ENCODE measurements around the gene CORO1C.
"Not testable (repeated sequence)": the region's sequence is repeated elsewhere in the genome, so short reads cannot be mapped to it uniquely, and the experiment has no call there.

Gene CORO1C

DNA sequence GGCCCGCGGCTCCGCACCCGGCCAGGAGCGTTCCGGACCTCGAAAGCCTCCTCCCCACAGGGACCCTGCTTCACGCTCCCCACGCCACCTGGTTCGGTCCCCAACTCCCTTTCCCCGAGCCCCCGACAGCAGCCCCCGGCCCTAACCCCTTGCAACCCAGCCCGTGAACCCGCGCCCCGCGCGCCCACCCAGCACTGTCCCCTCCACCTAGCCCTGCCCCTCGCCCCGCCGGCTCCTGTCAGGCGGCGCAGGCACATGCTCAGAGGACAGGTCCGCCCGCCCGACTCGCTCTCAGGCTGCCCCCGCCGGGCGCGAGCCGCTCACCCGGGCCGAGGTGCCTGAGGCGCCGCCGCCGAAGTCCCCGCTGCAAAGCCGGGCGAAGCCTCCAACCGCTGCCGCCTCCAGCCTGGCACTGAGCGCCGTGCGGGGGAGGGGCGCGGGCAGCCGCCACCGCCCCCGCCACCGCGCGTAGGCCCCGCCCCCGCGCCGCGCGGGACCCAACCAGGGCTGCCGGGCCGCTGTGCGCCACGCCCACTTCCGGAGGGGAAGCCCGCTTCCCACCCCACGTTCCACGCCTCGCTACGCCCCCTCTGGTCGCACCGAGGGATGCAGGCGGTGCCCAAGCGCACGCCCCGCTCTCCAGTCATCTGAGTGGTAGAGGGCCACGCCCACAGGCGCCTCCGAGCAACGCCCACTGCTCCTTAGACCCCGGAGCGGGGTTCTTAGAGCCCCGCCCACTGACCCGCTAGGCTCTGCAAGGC, at the start of gene CORO1C:
TSS of gene CORO1C (minus strand) at position 414 of the 761 bp plus-strand sequence. CDS start 30,200 bp downstream, outside the sequence.
- peak; percentile 65 for DNase-seq (ENCODE audit: low read depth)

DNA sequence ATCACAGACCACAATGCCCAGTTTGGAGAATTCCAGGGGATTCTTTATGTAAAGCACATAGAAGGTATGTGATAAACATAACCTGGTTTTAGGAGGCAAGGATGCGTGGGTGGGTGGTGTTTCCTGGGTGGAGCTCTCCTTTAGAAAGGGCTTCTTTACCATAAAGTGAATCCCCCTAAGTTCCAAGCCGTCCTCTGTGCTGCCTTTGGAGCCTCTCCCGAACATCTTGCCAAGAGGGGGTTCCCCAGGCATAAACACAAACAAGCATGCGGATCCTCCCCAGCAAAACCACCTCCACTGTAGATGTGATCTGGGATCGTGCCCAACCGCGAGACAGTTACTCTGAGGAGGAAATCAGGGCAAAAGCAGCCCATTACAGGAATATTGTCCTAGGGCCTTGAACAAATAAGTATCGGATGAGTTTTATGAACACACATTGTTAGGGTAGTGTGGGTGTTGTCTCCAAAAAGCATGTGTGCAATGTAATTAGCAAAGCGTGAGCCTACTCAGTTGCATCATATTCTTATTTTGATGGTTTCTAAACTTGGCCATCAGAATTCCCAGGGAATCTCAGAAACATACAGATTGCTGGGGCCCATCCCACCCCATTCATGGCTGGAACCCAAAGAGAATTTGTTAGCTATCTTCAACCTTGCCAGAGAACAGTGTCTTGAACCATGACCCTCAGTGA, 48.8 kb upstream of the CORO1C start:
- DNase-seq (ENCODE audit: low read depth), result no peak

DNA sequence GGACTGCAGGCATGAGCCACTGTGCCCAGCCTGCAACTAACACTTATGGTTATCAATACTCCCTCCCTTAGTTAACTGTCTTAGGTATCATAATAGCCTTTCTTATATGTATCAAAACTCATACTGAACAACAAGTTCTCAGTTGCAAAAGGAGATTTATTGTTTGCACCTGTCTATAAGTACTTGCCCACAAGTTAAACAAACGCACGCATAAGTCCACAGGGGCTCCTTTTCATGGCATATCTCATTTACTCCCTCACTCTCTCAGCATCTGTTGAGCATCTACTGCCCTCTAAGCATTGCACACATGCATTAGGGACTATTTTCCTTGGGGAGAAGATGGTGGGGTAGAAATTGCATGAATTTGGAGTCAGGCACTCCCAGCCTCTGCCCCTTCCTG, 46.7 kb upstream of the CORO1C start:
- no peak for DNase-seq (ENCODE audit: low read depth)

DNA sequence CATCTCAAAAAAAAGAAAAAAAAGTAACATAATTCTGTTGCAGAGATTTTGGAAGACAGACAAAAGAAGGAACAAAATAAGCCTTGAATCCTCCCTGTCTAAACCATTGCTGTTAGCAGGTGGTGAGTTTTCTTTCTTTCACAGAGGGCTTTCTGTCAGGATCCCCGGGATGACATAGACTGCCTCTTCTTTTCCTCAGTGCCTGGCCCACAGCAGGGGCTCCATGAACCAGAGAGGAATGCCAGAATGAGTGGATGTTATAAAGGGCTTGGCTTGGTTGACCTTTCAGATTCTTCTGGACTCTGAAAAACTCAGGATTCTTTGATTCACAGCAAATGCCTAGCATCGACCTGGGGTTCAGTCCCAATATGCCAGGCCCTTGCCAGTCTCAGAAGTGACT, 45.8 kb upstream of the CORO1C start:
- DNase-seq (ENCODE audit: low read depth), result no peak

DNA sequence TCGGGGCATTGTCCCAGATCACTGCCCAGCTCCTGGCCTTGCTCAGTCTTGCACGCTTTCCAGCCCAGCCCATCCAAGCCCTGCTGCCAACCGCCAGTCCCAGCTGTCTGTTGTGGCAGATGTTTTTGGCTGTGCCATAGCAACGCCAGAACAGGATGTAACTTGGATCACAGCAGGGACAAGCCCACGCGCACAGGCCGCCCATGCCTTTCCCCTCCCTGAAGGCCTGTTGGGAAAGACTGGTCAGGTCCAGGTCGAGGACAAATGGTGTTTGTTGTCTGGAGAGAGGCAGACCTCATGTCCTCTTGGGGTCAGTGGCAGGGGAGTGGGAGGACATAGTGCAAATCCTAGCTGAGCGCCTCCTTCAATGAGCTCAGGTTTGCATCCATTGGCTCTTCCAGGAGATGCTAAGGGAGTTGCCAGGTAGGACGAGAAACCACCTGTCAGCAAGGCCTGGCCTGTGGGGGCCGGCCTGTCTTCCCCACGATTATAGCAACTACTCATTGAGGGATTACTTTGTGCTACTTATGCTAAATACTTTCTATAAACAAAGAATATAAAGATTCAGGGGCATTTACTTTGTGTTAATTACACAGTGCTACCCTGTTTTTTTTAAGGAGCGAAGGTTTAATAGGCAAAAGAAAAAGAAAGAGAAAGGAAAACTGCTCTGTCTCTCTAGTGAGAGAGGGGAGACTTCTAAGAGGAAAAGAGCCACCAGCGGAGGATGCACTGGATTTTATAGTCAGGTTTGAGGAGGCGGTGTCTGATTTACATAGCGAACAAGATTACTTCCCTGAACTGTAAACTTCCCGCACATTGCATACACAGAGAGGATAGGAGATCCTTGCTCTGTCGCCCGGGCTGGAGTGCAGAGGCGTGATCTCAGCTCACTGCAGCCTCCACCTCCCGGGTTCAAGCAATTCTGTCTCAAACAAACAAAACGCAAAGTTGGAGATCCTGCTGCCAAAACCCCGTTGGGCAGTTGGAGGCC, 42.8 kb upstream of the CORO1C start:
- peak; percentile 11 for DNase-seq (ENCODE audit: low read depth)

DNA sequence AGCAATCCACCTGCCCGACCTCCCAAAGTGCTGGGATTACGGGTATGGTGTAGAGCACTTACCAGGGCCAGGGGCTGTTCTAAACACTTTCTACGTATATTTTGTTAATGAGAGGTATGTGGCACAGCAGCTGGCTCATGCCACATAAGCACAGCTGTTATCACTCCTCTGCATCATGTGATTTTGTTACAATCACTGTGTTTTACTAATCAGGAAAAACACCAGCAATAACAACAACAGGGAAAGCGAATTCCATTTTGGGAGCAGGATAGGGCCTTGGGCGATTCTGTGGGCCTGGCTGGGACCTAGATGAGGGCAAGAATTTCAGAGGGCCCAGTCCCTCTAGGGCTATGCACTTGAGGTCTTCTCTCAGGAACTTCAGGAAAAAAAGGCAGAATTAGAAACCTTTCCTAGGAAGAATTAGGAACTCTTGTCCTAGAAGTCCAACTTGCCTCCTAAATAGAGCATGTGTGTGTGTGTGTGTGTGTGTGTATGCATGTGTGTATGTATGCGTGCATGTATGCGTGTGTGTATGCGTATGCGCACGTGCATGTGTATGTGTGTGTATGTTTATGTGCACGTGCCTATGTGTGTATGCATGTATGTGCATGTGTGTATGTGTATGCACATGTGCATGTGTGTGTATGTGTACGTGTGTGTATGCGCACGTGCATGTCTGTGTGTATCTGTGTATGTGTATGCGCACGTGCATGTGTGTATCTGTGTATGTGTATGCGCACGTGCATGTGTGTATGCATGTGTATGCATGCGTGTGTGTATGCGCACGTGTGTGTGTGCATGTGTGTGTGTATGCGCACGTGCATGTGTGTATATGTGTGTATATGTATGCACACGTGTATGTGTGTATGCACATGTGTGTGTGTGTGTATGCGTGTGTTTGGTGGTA, 41.8 kb upstream of the CORO1C start:
- no peak for DNase-seq (ENCODE audit: low read depth)

DNA sequence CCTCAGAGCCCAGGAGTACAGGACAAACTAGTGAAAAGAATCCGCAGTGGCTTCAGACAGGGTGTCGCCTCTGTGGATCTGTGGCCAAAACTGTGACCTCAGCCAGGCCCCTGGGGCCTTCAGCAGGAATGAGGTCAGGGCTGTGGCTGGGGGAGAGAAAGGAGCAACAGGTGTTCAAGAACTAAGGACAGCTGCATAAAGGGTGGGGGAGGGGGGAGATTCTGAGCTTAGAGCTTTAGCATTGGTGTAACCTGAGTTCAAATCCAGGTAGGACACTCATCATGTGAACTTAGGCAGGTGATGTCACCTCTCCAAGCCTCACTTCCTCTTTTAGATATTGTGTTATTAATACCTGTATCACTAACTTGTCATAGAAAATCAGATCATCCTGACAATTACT, 40.9 kb upstream of the CORO1C start:
- DNase-seq (ENCODE audit: low read depth), result no peak

DNA sequence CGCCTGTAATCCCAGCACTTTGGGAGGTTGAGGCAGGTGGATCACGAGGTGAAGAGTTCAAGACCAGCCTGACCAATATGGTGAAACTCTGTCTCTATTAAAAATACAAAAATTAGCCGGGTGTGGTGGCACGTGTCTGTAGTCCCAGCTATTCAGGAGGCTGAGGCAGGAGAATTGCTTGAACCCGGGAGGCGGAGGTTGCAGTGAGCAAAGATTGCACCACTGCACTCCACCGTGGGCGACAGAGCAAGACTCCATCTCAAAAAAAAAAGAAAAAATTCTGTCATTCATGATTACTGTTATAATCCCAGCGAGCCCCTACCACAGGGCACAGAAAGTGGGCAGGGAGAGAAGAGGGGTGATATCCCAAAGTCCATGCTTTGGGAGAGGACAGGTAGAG, 40.5 kb upstream of the CORO1C start:
- DNase-seq (ENCODE audit: low read depth), result not testable (repeated sequence)

DNA sequence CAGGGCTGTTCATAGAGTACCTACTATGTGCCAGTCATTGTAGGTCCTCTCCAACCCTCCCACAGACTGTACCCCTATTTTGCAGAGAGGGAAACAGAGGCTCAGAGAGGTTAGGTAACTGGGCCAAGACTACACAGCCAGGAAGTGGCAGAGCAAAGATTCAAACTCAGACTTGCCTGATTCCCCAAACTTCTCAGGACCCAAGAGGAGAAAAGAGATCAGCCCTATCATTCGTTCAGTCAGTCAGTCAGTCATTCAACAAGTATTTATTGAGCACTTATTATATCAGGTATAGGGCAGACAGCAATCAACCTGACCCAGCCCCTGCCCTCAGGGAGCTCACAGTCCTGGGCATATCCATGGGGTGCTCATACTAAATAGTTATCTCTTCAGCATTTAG, 39.6 kb upstream of the CORO1C start:
- no peak for DNase-seq (ENCODE audit: low read depth)

DNA sequence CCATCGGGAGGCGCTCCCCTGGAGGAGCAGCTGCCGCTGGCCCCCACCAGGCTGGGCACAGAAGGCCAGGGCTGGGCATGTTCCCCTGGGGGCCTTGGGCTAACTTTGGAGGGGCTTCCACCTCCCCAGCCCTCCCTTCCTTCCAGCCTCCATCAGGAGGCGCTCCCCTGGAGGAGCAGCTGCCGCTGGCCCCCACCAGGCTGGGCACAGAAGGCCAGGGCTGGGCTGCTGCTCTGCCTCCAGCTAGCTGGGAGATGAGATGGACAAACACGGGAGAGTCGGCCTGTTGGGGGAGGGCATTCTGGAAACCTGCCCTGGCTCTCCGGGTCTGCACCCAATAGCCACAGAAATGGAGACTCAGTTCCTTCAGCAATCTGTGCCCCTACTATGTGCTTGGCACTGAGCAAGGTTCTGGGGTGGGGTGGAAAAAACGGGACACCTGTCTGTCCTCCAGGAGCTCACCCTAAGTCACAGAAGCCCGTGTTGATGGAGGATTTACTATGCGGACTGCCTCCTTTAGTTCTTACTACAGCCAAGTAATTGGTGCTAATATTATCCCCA, 39.0 kb upstream of the CORO1C start:
- no peak for DNase-seq (ENCODE audit: low read depth)

DNA sequence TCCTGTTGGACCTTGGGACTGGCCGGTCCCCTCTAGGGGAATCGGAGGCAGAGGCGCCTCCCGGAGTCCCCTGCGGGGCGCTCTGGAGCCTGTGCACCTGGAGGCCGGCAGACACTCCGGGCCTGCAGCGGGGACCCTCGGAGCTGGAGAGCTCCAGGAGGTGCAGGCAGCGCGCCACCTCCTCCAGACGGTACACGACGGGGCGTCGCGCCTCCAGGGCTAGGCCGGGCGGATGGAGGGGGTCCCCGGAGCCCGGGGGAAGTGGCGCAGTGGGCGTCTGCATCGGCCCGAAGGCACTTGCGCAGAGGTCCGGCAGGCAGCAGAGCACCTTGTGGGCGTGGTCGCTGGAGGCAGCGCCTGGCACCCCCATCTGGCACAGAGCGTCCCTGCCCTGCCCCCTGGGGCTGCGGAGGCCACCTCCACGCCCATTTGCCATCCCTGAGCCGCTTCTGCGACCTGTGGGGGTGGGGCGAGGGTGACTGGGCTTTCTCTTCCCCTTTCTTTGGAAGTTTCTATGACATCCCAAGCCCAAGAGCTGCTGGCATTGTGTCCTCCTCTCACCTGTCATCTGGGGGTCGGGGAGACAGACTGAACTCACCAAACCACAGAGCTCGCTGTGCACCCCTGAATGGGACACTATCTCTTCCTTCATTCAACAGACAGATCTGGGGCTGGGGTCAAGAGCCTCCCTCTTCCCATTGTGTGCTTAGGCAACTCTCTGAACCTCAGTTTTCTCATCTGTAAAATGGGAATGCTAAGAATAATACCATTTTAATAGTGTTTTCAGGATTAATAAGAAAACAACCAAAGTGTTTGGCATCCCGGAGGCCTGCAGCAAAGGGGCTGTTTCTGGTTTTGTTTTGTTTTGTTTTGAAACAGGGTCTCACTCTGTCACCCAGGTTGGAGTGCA, 37.5 kb upstream of the CORO1C start:
- DNase-seq (ENCODE audit: low read depth), result no peak

DNA sequence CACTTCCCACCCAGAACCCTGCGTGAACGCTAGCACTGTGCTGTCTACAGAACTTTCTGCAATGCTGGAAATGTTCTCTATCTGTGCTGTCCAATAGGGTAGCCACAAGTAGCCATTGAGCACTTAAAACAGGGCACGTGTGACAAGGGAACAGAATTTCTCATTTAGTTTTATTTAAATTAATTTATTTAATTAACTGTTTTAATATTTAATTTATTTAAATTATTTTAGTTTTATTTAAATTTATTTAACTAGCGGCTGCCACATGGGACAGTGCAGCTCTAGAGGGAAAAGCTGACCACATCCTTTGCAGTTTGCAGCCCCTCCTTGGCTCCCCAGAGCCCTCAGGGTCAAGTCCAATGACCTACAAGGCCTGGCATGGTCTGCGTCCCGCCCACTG, 35.0 kb upstream of the CORO1C start:
- DNase-seq (ENCODE audit: low read depth), result no peak

DNA sequence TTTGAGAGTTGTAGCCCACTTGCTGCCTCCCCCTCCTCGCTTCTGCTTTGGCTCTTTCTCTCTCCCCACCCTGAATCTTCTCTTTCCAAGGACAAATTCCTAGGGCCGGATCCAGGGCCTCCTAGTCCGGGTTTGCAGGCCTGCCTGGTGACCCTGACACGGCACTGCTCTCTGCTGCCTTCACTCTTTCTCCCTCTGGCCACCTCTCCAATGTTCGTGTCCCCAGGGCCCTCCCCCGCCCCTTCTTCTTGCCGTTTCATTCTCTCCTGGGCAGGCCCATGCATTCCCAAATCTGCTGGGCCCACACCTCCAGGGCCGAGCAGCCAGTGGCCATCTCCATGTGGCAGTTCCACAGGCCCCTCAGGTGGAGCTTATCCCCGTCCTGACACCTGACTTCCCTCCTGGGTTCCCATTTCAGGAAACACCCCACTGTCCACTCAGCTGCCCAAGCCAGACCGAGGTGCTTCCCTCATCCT, 34.0 kb upstream of the CORO1C start:
- DNase-seq (ENCODE audit: low read depth), result no peak

DNA sequence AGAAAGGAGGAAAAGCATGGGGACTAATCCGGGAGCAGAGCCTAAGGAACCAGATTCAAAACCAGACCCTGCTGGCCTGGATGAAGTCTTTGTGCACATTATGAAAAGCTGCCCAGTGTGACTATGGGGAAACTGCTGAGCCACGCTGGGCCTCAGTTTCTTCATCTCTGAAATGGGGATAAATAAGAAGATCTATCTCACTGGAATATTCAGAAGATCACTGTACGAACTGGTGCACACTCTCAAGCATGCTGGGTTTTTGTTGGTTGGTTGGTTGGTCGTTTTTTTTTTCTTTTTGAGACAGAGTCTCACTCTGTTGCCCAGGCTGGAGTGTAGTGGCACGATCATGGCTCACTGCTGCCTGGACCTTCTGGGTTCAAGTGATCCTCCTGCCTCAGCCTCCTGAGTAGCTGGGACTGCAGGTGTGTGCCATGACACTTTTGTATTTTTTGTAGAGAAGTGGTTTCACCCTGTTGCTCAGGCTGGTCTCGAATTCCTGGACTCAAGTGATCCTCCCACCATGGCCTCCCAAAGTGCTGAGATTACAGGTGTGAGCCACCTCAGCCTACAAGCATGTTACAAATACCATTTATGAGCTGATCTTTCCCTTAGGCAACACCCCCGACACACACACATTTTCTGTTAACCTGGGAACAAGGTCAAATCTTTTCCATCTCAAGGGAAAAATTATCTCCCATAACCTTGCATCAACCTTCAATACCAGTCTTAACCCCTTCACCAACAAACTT, 33.4 kb upstream of the CORO1C start:
- DNase-seq (ENCODE audit: low read depth), result no peak

DNA sequence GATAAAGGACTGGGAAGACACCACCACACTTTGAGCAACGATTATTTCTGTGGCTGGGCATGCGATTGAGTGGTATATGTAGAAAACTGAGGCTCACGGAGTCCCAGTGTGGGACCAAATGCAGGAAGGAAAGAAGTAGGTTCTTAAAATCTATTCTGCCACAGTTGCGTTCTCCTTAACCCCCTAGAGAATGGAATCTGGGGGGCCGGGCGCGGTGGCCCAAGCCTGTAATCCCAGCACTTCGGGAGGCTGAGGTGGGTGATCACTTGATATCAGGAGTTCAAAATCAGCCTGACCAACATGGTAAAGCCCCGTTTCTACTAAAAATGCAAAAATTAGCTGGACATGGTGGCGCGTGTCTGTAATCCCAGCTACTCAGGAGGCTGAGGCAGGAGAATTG, 29.9 kb upstream of the CORO1C start:
- no peak for DNase-seq (ENCODE audit: low read depth)

DNA sequence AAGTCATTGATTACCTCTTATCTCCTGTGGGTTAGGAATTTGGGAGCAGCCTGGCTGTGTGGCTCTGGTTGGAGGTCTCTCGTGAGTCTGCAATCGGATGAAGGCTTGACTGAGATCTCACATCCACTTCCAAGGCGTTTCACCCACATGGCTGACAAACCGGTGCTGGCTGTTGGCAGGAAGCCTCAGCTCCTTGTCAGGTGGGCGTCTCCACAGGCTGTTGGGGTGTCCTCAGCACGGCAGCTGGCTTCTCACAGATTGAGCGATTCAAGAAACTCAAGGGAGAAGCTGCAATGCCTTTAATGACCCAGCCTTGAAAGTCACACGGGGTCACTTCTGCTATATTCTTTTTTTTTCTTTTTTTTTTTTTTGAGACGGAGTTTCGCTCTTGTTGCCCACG, 28.6 kb upstream of the CORO1C start:
- DNase-seq (ENCODE audit: low read depth), result no peak

DNA sequence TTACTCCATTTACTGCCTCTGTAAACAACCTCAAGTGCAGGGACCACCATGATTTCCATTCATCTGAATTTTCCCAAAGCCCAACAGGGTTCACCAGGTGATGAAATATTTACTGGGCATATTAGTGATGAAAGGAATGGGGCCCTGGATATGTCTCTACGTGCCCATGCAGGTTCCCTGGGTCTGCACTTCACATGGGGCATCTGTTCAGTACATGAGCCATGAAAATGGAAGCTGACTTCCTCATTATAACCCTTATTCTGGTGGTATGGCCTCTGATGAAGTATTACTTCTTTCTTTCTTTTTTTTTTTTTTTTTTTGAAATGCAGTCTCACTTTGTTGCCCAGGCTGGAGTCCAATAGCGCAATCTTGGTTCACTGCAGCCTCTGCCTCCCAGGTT, 26.5 kb upstream of the CORO1C start:
- DNase-seq (ENCODE audit: low read depth), result no peak

DNA sequence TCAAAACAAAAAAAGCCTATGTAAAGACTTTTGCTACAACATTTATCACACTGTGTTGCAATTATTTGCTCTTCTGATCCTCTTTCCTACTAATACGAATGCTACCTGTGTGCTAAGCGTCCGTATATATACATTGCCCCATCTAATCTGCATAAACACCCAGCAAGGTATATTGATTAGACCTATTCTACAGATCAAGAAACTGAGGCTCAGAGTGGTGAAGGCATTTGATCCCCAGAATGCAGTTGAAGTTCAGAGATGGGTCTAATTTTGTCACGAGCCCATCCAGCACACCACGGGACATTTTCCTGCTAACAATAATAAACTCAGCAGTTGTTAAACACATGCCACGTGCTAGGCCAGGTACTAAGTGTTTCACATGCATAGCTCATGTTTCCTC, 25.1 kb upstream of the CORO1C start:
- no peak for DNase-seq (ENCODE audit: low read depth)

DNA sequence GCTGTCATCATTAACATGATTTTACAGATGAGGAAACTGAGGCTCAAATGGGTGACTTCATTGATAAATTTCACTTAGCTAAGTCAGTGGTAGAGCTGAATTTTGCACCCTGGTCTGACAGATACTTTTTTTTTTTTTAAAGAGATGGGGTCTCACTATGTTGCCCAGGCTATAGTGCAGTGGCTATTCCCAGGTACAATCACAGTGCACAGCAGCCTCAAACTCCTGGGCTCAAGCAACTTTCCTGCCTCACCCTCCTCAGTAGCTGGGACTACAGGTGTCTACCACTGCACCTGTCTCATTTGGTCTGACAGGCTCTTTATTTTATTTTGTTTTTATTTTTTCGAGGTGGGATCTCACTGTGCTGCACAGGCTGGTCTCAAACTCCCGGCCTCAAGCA, 24.2 kb upstream of the CORO1C start:
- no peak for DNase-seq (ENCODE audit: low read depth)

Data from non-pigmented ciliary epithelial cell (primary cell).